ENCODE data around the gene C16orf95. TPM values are rescaled to one million over a fixed set of nuclear protein-coding genes. Genes with fewer than 3 reads are reported as not detected.

C16orf95 gene
- total and polyA plus RNA-seq, 12 donors: 1.7 to 5.1 (median 3.7) TPM

GRCh38 chr16:87333101-87333500 is 15.9 kb upstream of the C16orf95 start:
- 93% methylated on average over 15 of the region's 15 CpGs for WGBS, 2 donors
- Histone ChIP-seq H3K36me3 (peaks cover 0 to 90% (median 49%) of the 10 kb centered on the region in 9 donors), H3K9me3 (no peaks in the 10 kb centered on the region), H3K27me3 (no peaks in the 10 kb centered on the region), H3K27ac (no peak overlapping the region), H3K4me3 (no peak overlapping the region), H3K4me1 (peaks cover 0 to 14% (median 0%) of the 10 kb centered on the region in 9 donors)
- intact Hi-C loops (cut with DNase I): no loop called here
- TF ChIP-seq CTCF (IDR thresholded peaks at IDR 0.05): no peak
- ATAC-seq: no peak
- DNase-seq: no peak

GRCh38 chr16:87332150-87332549 is 15.0 kb upstream of the C16orf95 start:
- ATAC-seq (no peak), DNase-seq (no peak)
- no peak for TF ChIP-seq CTCF (IDR thresholded peaks at IDR 0.05)
- Histone ChIP-seq H3K27me3 (no peaks in the 10 kb centered on the region), H3K4me3 (no peak overlapping the region), H3K9me3 (no peaks in the 10 kb centered on the region), H3K4me1 (peaks cover 0 to 14% (median 0%) of the 10 kb centered on the region in 9 donors), H3K27ac (no peak overlapping the region), H3K36me3 (peaks cover 0 to 92% (median 49%) of the 10 kb centered on the region in 9 donors)
- intact Hi-C loops (cut with DNase I): no loop called here
- 81 to 83% methylated on average over 10 of the region's 10 CpGs for WGBS, 2 donors

GRCh38 chr16:87331241-87331801 is 14.1 kb upstream of the C16orf95 start:
- H3K27me3 ChIP-seq: no peaks in the 10 kb centered on the region
- H3K36me3 ChIP-seq: peaks cover 0 to 93% (median 49%) of the 10 kb centered on the region in 9 donors
- no peak for ATAC-seq
- no peak for TF ChIP-seq CTCF (IDR thresholded peaks at IDR 0.05)
- DNase-seq: no peak
- intact Hi-C loops (cut with DNase I): no loop called here
- 92 to 94% methylated on average over 31 of the region's 31 CpGs for WGBS, 2 donors
- no peak overlapping the region for H3K27ac ChIP-seq
- peaks cover 0 to 14% (median 0%) of the 10 kb centered on the region in 9 donors for H3K4me1 ChIP-seq
- no peak overlapping the region for H3K4me3 ChIP-seq
- no peaks in the 10 kb centered on the region for H3K9me3 ChIP-seq

- Histone ChIP-seq H3K4me3 (no peak overlapping the region), H3K9me3 (no peaks in the 10 kb centered on the region), H3K4me1 (peaks cover 0 to 14% (median 0%) of the 10 kb centered on the region in 9 donors), H3K27me3 (no peaks in the 10 kb centered on the region), H3K27ac (no peak overlapping the region), H3K36me3 (peaks cover 0 to 87% (median 44%) of the 10 kb centered on the region in 9 donors)
- TF ChIP-seq CTCF (IDR thresholded peaks at IDR 0.05): no peak
- ATAC-seq (no peak), DNase-seq (no peak)
- intact Hi-C loops (cut with DNase I): no loop called here
- 90 to 94% methylated on average over 15 of the region's 15 CpGs for WGBS, 2 donors
Measured at GRCh38 chr16:87330646-87331045, 13.5 kb upstream of the C16orf95 start.

Data from heart right ventricle (tissue), 16 donors.